Astrocyte of the spinal cord (primary cell): Measurements from ENCODE around the gene KCNJ14.

ENCODE experiments used
- DNase-seq: peaks from one replicate; pipeline ENCODE4 v3.0.0; 2011; ENCODE audit warnings: low read depth, low spot score
- H3K4me3 ChIP-seq: 2 replicates; pipeline ENCODE4 v1.5.1; 2011; ENCODE audit warnings: low read depth, mild to moderate bottlenecking, low read length, moderate library complexity
- in situ Hi-C: cut with HindIII; loops from 2 replicates; pipeline ENCODE4 v1.10.0; 2017; ENCODE audit warnings: low sequenced_read_pairs
- TF ChIP-seq, protein P1 (sequence below): IDR thresholded peaks from 2 replicates; pipeline ENCODE4 v1.5.1; 2012; ENCODE audit warnings: low read depth, mild to moderate bottlenecking, low read length, inconsistent platforms

The KCNJ14 gene

DNA sequence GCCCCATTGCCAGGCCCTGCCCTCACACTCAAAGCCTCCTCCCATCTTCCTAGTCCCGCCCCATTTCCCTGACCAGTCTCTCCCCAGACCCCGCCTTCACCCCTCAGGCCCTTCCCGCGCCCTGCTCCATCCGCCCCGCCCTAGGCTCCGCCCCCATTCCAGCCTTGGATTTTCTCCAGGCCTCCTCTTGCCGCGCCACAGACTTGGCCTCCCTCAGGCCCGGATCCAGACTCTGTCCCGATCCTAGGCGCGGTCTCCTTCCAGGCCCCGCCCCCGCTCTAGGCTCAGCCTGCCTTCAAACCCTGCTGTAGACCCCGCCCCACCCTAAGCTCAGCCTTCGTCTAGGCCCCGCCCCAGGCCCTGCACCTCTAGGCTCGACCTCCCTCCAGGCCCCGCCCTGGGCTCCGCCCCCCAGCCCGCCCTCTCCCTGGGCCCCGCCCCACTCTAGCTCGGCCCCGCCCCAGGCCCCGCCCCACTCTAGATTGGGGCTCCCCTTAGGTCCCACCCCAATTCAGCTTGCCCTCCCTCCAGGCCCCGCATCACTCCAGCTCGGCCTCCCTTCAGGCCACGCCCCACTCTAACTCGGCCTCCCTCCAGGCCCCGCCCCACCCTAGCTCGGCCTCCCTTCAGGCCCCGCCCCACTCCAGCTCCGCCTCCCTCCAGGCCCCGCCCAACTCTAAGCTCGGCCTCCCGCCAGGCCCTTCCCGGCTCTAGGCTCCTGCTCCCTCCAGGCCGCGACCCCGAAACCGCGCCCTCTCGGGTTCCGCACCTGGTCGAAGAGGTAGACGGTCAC, 37.7 kb downstream of the KCNJ14 start:
- TF ChIP-seq, protein P1, sequence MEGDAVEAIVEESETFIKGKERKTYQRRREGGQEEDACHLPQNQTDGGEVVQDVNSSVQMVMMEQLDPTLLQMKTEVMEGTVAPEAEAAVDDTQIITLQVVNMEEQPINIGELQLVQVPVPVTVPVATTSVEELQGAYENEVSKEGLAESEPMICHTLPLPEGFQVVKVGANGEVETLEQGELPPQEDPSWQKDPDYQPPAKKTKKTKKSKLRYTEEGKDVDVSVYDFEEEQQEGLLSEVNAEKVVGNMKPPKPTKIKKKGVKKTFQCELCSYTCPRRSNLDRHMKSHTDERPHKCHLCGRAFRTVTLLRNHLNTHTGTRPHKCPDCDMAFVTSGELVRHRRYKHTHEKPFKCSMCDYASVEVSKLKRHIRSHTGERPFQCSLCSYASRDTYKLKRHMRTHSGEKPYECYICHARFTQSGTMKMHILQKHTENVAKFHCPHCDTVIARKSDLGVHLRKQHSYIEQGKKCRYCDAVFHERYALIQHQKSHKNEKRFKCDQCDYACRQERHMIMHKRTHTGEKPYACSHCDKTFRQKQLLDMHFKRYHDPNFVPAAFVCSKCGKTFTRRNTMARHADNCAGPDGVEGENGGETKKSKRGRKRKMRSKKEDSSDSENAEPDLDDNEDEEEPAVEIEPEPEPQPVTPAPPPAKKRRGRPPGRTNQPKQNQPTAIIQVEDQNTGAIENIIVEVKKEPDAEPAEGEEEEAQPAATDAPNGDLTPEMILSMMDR: no peak
- peak; percentile 98 for DNase-seq
- peak overlapping the region; percentile 54 for H3K4me3 ChIP-seq
- in situ Hi-C loops: no loop called here

DNA sequence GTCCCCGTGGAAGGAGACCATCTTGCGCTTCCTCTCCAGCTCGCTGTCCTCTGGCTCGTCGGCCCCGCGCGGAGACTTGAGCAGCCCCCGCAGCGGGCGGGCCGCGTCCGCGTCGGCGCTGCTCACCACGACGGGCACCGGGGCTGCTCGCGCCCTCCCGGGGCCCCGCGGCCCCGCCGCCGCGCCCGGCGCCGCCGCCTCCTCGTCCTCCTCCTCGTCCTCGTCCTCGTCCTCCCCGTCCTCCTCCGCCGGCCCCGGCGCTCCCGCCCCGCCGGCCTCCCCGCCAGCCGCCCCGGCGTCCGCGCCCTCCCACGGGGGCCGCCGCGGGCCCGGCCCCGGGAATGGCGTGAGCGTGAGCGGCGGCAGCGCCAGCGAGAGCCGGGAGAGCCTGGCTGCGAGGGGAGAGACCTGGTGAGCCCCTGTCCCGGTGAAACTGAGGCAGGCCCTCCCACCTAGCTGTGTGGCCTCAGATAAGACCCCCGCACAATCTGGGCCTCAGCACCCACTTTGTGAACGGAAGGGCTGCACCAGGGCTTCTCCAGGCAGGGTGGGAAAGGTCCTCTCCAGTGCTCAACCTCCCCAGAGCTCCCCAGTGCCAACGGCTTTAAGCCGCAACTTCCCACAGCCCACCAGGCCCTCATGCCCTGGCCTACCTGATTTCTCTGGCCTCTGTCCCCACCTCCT, 38.5 kb downstream of the KCNJ14 start:
- DNase-seq: no peak
- TF ChIP-seq, protein P1: no peak
- H3K4me3 ChIP-seq: peak overlapping the region; percentile 54
- in situ Hi-C loops: no loop called here

DNA sequence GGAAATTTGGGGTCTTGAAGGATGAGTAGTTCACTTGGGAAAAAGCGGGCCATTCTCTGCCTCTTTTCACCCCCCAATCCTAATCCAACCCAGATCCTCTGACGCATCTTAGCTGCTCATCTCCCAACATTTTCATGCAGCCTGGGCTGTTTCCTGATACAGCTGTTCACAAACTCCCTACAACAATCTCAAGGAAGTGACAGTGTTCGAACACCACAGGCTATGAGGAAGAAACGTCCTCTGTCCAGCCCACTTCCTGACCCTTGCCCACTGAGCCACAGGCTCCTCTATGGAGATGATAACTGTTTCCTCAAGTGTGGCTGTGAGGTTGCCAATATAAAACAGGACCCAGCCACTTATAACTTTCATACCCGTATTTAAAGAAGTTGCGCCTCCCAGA, 40.0 kb downstream of the KCNJ14 start:
- in situ Hi-C loops: no loop called here
- H3K4me3 ChIP-seq: no peak overlapping the region
- TF ChIP-seq, protein P1: no peak
- no peak for DNase-seq

DNA sequence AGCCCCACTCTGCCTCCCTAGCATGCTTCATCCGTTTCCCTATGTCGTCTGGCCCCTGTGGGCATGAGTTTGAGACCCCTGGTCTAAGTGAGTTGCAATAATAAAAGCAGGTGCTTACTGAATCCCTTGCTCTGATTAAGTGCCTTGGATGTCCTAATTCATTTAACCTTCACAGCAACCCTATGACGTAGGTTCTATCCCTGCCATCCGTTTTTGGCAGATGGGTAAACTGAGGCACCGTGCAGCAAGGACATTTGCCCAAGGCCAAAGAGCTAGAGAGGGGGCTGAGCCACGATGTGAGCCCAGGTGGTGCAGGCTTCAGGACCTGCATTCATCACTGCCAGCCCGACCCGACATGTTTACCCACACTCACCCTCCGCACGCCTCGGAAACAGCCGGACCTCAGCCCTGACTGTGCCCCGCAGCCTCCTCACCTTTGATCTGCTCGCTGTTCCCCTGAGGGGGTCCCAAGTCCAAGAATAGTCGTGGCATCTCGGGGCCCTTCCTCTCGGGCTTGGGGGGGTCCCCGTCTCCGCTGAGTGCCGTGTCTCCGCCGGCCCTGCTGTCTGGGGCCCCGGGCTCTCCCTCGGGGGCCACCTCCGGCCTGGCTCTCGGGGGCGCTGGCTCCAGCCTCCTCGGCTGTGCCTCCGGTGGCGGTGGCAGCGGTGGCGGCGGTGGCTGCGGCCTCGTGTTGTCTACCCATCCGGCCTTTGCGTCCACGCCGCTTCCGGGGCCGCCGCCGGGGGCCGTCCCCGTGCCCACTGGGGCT, 41.8 kb downstream of the KCNJ14 start:
- in situ Hi-C loops: no loop called here
- H3K4me3 ChIP-seq: no peak overlapping the region
- TF ChIP-seq, protein P1: no peak
- DNase-seq: no peak

DNA sequence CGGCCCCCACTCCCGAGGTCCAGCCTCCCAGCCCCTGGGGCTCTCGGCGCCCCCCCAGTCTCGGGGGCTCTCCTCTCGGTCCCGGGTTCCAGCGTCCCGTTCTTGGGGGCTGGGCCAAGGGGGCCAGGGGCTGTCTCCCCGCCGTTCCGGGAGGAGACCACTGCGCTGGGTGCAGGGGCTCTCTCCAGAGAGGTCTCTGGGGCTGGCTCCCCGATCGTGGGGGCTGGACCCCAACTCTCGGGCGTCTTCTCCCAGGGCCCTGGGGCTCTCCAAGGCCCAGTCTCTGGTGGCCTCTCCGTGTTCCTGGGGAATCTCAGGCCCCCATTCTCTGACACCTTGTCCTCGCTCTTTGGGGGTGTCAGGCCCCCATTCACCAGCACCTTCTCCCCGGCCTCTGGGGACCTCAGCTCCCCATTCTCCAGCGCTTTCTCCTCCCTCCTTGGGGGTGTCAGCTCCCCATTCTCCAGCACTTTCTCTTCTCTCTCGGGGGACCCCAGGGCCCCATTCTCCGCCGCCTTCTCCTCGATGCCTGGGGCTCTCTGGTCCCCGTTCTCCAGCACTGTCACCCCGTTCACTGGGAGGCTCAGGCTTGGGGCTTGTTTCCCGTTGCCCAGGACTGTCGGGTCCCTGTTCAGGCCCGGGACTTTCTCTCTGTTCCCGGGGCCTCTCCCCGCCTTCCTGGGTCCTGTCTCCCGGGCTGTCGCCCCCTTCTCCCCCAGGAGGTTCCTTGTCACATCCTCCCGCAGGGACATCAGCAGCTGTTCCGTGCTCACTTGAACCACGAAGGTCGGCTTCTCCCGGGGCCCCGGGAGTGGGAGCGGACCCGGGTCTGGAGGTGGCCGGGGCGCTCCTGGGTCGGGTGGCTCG, 42.6 kb downstream of the KCNJ14 start:
- TF ChIP-seq, protein P1: no peak
- H3K4me3 ChIP-seq: no peak overlapping the region
- in situ Hi-C loops: no loop called here
- no peak for DNase-seq
